Measurements from ENCODE around the gene PRDM15.

The PRDM15 gene

DNA sequence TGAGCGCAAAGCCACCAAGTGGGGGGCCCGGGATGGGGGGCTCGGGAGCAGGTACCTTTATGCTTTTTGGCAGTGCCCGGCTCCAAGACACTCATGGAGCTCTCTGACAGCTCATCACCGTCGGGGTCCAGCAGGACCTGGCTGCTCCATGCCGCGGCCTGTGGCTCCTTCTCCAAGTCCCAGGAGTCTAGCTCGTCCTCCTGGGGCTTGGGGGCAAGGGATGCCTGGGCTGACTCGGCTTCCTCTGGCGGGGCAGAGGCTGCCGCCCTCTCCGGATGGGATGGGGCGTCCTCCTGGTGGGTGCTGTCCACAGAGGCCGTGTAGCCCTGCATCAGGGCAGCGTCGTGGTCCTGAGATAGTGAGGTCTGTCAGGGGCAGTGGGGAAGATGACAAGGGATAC is 19.9 kb upstream of the PRDM15 start:
- Histone ChIP-seq H2BK15ac (ENCODE audit: low read depth, poor library complexity, severe bottlenecking) (no peak overlapping the region), H3K79me1 (replicated peaks; ENCODE audit: low read length, poor library complexity, severe bottlenecking) (no peaks in the 10 kb centered on the region), H3K4ac (ENCODE audit: low read depth in 1 of 2, low read length in 2 of 2) (no peak overlapping the region), H2BK5ac (ENCODE audit: low read depth, low read length, poor library complexity, severe bottlenecking) (no peak overlapping the region), H4K91ac (ENCODE audit: low read length) (no peak overlapping the region), H2AK5ac (ENCODE audit: low read length, severe bottlenecking) (no peak overlapping the region), H2BK120ac (ENCODE audit: low read depth, low read length) (no peak overlapping the region), H3K4me3 (ENCODE audit: insufficient read depth in 1 of 2, low read depth in 1 of 2, low read length in 2 of 2) (no peak overlapping the region), H3K27me3 (ENCODE audit: control insufficient read depth in 1 of 2, insufficient read depth in 1 of 2, low read length in 2 of 2) (no peaks in the 10 kb centered on the region), H3K4me1 (ENCODE audit: control insufficient read depth, insufficient read depth, low read depth, low read length) (peaks cover 10% of the 10 kb centered on the region), H3K14ac (ENCODE audit: low read length in 2 of 2) (no peak overlapping the region), H3K27ac (ENCODE audit: low read length, poor library complexity, severe bottlenecking) (no peak overlapping the region), H3K36me3 (ENCODE audit: control insufficient read depth in 1 of 2, insufficient read depth in 2 of 2, low read depth in 1 of 2, low read length in 2 of 2) (peaks cover 37 to 94% of the 10 kb centered on the region in 2 experiments), H4K8ac (ENCODE audit: low read length) (no peak overlapping the region), H3K18ac (ENCODE audit: low read depth in 1 of 2, low read length in 2 of 2) (no peak overlapping the region), H3K9ac (ENCODE audit: low read length) (no peak overlapping the region), H3K4me2 (ENCODE audit: low read length, poor library complexity, severe bottlenecking) (no peak overlapping the region), H2AFZ (ENCODE audit: low read depth, low read length) (no peak overlapping the region), H2BK12ac (ENCODE audit: low read length in 2 of 2) (no peak overlapping the region), H3K9me3 (ENCODE audit: control insufficient read depth, low read length) (no peaks in the 10 kb centered on the region), H3K23ac (ENCODE audit: low read length in 2 of 2) (no peak overlapping the region)
- no peak for DNase-seq
- WGBS = 97% methylated on average over 17 of the region's 17 CpGs

DNA sequence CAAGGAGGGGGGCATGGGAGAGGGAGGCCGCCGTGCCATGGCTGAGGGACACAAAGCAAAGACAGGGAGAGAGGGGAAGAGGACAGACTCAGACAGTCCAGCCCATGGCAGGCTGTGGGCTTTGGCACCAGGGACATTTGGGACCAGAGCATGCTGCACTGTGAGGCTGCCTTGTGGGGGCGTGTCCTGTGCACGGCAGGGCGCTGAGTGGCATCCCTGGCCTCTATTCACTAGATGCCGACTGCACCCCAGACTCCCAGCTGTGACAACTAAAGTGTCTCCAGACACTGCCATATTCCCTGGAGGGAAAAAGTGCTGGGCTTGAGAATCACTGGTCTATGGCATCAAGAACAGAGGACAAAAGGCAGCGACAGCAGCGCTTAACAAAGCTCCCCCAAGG is 18.6 kb upstream of the PRDM15 start:
- H3K14ac ChIP-seq (ENCODE audit: low read length in 2 of 2) = no peak overlapping the region
- H3K27ac ChIP-seq (ENCODE audit: low read length, poor library complexity, severe bottlenecking) = no peak overlapping the region
- H2AK5ac ChIP-seq (ENCODE audit: low read length, severe bottlenecking) = no peak overlapping the region
- no peaks in the 10 kb centered on the region for H3K27me3 ChIP-seq (ENCODE audit: control insufficient read depth in 1 of 2, insufficient read depth in 1 of 2, low read length in 2 of 2)
- no peak overlapping the region for H2BK120ac ChIP-seq (ENCODE audit: low read depth, low read length)
- no peaks in the 10 kb centered on the region for H3K9me3 ChIP-seq (ENCODE audit: control insufficient read depth, low read length)
- H3K4ac ChIP-seq (ENCODE audit: low read depth in 1 of 2, low read length in 2 of 2) = no peak overlapping the region
- no peak for DNase-seq
- no peak overlapping the region for H2BK12ac ChIP-seq (ENCODE audit: low read length in 2 of 2)
- no peak overlapping the region for H3K18ac ChIP-seq (ENCODE audit: low read depth in 1 of 2, low read length in 2 of 2)
- H2BK15ac ChIP-seq (ENCODE audit: low read depth, poor library complexity, severe bottlenecking) = no peak overlapping the region
- H3K4me1 ChIP-seq (ENCODE audit: control insufficient read depth, insufficient read depth, low read depth, low read length) = peaks cover 10% of the 10 kb centered on the region
- H3K9ac ChIP-seq (ENCODE audit: low read length) = no peak overlapping the region
- H2AFZ ChIP-seq (ENCODE audit: low read depth, low read length) = no peak overlapping the region
- WGBS = 83% methylated on average over 8 of the region's 8 CpGs
- H3K4me3 ChIP-seq (ENCODE audit: insufficient read depth in 1 of 2, low read depth in 1 of 2, low read length in 2 of 2) = no peak overlapping the region
- H3K79me1 ChIP-seq (replicated peaks; ENCODE audit: low read length, poor library complexity, severe bottlenecking) = no peaks in the 10 kb centered on the region
- peaks cover 29 to 83% of the 10 kb centered on the region in 2 experiments for H3K36me3 ChIP-seq (ENCODE audit: control insufficient read depth in 1 of 2, insufficient read depth in 2 of 2, low read depth in 1 of 2, low read length in 2 of 2)
- no peak overlapping the region for H2BK5ac ChIP-seq (ENCODE audit: low read depth, low read length, poor library complexity, severe bottlenecking)
- no peak overlapping the region for H4K91ac ChIP-seq (ENCODE audit: low read length)
- no peak overlapping the region for H3K4me2 ChIP-seq (ENCODE audit: low read length, poor library complexity, severe bottlenecking)
- no peak overlapping the region for H3K23ac ChIP-seq (ENCODE audit: low read length in 2 of 2)
- no peak overlapping the region for H4K8ac ChIP-seq (ENCODE audit: low read length)

DNA sequence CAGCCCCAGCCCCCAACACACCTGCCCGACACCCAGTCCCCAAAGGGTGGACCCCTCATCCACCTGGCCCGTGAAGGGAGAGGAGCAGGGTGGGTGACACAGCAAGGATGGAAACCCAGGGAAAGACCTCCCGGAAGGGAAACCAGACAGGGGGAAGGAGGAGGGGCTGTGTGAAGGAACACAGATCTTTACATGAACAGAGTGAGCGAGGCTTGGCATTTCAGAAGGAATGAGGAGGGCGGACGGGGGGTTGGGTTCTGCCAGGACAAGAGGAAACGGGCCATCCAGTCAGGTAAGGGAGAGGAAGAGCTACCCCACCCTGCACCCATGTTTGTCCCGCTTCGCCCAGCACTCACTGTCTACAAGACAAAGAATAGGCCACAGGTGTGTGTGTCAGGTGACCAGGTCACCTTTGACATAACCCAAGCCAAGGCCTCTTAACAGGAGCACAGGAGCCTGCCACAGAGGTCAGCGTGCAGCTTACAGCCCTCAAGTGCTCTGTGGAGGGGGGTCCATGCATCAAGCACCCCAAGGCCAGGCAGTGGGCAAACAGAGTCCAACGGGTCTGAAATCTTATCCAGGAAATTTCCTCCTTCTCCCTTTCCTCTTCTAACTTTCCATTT is 18.0 kb upstream of the PRDM15 start:
- no peaks in the 10 kb centered on the region for H3K79me1 ChIP-seq (replicated peaks; ENCODE audit: low read length, poor library complexity, severe bottlenecking)
- 94% methylated on average over 9 of the region's 11 CpGs for WGBS

DNA sequence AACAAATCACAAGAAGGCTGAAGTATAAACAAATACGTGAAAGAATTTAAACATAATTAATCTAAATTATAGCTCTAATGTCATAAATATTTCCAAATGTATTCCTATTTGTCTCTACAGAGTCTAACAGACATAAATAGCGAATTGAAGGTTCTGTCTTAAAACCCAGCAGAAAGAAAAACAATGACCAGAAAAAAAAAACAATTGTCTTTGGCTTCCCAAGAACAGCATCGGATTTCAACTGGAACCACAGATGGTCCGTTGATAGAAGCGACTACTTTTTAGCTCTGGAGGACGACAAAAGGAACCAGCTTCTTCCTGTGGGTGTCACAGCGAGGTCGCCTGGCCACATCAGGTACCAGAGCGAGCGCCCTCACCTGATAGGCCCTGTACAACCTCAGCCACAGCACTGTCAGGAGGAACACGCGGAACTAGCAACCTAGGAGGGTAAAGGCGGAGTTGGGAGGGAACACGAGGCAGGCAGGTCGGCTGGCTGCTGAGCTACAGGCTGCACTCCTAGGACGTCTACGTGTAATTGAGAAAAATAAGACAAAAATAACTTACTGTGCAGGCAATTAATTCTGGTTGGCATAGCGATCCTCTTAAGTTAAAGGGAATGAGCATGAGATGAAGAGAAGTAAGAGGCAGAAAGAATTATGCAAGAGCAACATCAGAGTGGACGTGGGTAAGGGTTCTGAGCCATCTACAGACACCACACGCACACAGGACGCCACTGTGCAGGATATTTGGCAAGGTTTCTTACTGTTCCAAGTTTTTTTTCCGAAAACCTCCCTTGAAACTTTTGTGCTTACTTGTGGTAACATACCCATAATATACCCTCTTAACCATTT is 16.7 kb upstream of the PRDM15 start:
- Histone ChIP-seq H2BK15ac (ENCODE audit: low read depth, poor library complexity, severe bottlenecking) (no peak overlapping the region), H2BK12ac (ENCODE audit: low read length in 2 of 2) (no peak overlapping the region), H2AK5ac (ENCODE audit: low read length, severe bottlenecking) (no peak overlapping the region), H3K18ac (ENCODE audit: low read depth in 1 of 2, low read length in 2 of 2) (peak overlapping the region in 1 of 2 experiments; percentile 25), H4K91ac (ENCODE audit: low read length) (no peak overlapping the region), H2BK120ac (ENCODE audit: low read depth, low read length) (no peak overlapping the region), H3K9me3 (ENCODE audit: control insufficient read depth, low read length) (no peaks in the 10 kb centered on the region), H3K4me3 (ENCODE audit: insufficient read depth in 1 of 2, low read depth in 1 of 2, low read length in 2 of 2) (no peak overlapping the region), H2AFZ (ENCODE audit: low read depth, low read length) (no peak overlapping the region), H3K4me2 (ENCODE audit: low read length, poor library complexity, severe bottlenecking) (no peak overlapping the region), H3K4ac (ENCODE audit: low read depth in 1 of 2, low read length in 2 of 2) (no peak overlapping the region), H3K4me1 (ENCODE audit: control insufficient read depth, insufficient read depth, low read depth, low read length) (peaks cover 10% of the 10 kb centered on the region), H3K27me3 (ENCODE audit: control insufficient read depth in 1 of 2, insufficient read depth in 1 of 2, low read length in 2 of 2) (no peaks in the 10 kb centered on the region), H3K79me1 (replicated peaks; ENCODE audit: low read length, poor library complexity, severe bottlenecking) (no peaks in the 10 kb centered on the region), H2BK5ac (ENCODE audit: low read depth, low read length, poor library complexity, severe bottlenecking) (no peak overlapping the region), H4K8ac (ENCODE audit: low read length) (no peak overlapping the region), H3K9ac (ENCODE audit: low read length) (no peak overlapping the region), H3K36me3 (ENCODE audit: control insufficient read depth in 1 of 2, insufficient read depth in 2 of 2, low read depth in 1 of 2, low read length in 2 of 2) (peaks cover 36 to 79% of the 10 kb centered on the region in 2 experiments), H3K14ac (ENCODE audit: low read length in 2 of 2) (peak overlapping the region in 1 of 2 experiments; percentile 57), H3K27ac (ENCODE audit: low read length, poor library complexity, severe bottlenecking) (no peak overlapping the region), H3K23ac (ENCODE audit: low read length in 2 of 2) (no peak overlapping the region)
- WGBS = 85% methylated on average over 21 of the region's 22 CpGs
- no peak for DNase-seq

More for the DNA sequence above, 18.0 kb upstream of the PRDM15 start:
- no peak overlapping the region for H3K4me2 ChIP-seq (ENCODE audit: low read length, poor library complexity, severe bottlenecking)
- H4K8ac ChIP-seq (ENCODE audit: low read length) = no peak overlapping the region
- H3K4me3 ChIP-seq (ENCODE audit: insufficient read depth in 1 of 2, low read depth in 1 of 2, low read length in 2 of 2) = no peak overlapping the region
- no peak for DNase-seq
- no peak overlapping the region for H3K4ac ChIP-seq (ENCODE audit: low read depth in 1 of 2, low read length in 2 of 2)
- H4K91ac ChIP-seq (ENCODE audit: low read length) = no peak overlapping the region
- no peak overlapping the region for H3K14ac ChIP-seq (ENCODE audit: low read length in 2 of 2)
- H2BK12ac ChIP-seq (ENCODE audit: low read length in 2 of 2) = no peak overlapping the region
- H2BK120ac ChIP-seq (ENCODE audit: low read depth, low read length) = no peak overlapping the region
- H3K4me1 ChIP-seq (ENCODE audit: control insufficient read depth, insufficient read depth, low read depth, low read length) = peaks cover 10% of the 10 kb centered on the region
- no peak overlapping the region for H3K27ac ChIP-seq (ENCODE audit: low read length, poor library complexity, severe bottlenecking)
- no peak overlapping the region for H2BK5ac ChIP-seq (ENCODE audit: low read depth, low read length, poor library complexity, severe bottlenecking)
- H3K27me3 ChIP-seq (ENCODE audit: control insufficient read depth in 1 of 2, insufficient read depth in 1 of 2, low read length in 2 of 2) = no peaks in the 10 kb centered on the region
- no peaks in the 10 kb centered on the region for H3K9me3 ChIP-seq (ENCODE audit: control insufficient read depth, low read length)
- H3K23ac ChIP-seq (ENCODE audit: low read length in 2 of 2) = no peak overlapping the region
- H3K18ac ChIP-seq (ENCODE audit: low read depth in 1 of 2, low read length in 2 of 2) = no peak overlapping the region
- H3K36me3 ChIP-seq (ENCODE audit: control insufficient read depth in 1 of 2, insufficient read depth in 2 of 2, low read depth in 1 of 2, low read length in 2 of 2) = peaks cover 34 to 79% of the 10 kb centered on the region in 2 experiments
- no peak overlapping the region for H2AFZ ChIP-seq (ENCODE audit: low read depth, low read length)
- no peak overlapping the region for H2BK15ac ChIP-seq (ENCODE audit: low read depth, poor library complexity, severe bottlenecking)
- H3K9ac ChIP-seq (ENCODE audit: low read length) = no peak overlapping the region
- peak overlapping the region; percentile 66 for H2AK5ac ChIP-seq (ENCODE audit: low read length, severe bottlenecking)

Measured in mesenchymal stem cell (in vitro differentiated cells and primary cell).